ENCODE results near the gene TIFAB. TPM values are rescaled to one million over a fixed set of nuclear protein-coding genes. Genes with fewer than 3 reads are reported as not detected.
A peak's percentile ranks its signal among the peaks of the same experiment; 100 is the strongest.

The TIFAB gene
- total RNA-seq, 1 experiment from 2014 or later = not detected

DNA sequence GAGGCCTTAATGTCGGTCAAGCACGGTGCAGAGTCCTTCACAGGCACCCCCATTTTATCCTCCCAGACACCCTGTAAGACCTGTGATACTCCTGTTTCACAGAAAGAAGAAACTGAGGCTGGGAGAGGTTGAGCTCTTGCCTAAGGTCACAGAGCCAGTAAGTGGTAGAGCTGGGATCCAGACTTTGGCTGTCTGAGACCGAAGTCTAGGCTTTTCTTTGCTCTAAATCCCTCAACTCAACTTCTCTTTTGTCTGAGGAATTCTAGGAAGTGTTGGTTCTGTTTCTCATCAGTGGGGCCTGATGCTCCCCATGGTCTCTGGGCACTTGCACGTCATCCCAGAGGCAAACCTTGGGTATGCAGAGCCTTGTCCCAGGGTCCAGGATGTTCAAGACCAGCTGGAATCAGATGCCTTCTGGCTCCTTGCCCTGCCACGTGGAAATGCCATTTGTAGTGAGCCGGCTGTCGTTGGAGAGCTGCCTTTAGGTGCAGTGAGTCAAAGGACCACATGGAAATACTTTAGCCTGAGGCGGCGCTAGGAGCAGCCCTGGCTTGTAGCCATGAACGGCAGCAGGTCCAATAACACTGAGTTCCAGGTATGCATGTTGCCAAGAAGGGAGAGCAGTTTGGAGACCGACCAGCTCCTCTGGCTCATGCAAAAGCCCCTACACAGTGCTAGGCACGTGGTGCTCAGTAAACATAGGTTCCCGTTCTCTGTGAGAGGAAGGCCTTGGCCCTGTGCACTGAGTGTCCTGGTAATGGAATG, 14.2 kb downstream of the TIFAB start (continued):
- TF ChIP-seq, protein P1, sequence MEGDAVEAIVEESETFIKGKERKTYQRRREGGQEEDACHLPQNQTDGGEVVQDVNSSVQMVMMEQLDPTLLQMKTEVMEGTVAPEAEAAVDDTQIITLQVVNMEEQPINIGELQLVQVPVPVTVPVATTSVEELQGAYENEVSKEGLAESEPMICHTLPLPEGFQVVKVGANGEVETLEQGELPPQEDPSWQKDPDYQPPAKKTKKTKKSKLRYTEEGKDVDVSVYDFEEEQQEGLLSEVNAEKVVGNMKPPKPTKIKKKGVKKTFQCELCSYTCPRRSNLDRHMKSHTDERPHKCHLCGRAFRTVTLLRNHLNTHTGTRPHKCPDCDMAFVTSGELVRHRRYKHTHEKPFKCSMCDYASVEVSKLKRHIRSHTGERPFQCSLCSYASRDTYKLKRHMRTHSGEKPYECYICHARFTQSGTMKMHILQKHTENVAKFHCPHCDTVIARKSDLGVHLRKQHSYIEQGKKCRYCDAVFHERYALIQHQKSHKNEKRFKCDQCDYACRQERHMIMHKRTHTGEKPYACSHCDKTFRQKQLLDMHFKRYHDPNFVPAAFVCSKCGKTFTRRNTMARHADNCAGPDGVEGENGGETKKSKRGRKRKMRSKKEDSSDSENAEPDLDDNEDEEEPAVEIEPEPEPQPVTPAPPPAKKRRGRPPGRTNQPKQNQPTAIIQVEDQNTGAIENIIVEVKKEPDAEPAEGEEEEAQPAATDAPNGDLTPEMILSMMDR (IDR thresholded peaks at IDR 0.05 in 2 of 3, conservative IDR thresholded peaks at IDR 0.05 in 1 of 3; ENCODE audit: borderline replicate concordance in 1 of 3, insufficient read depth in 1 of 3, low read depth in 2 of 3, low read length in 2 of 3) = 0 out of 6 replicates have a peak, but pooled peaks of 1 of the 3 experiments have one; percentile 17
- no peak for TF ChIP-seq JUND (IDR thresholded peaks at IDR 0.05)
- peak; percentile 43; the same call in 1 of the 2 replicates for TF ChIP-seq POLR2AphosphoS5 (IDR thresholded peaks at IDR 0.05; ENCODE audit: low read depth, low read length)
- TF ChIP-seq ATF3 (IDR thresholded peaks at IDR 0.05) = no peak
- no peak for TF ChIP-seq ZNF274 (IDR thresholded peaks at IDR 0.05; ENCODE audit: low read depth, low read length)

- CTCF ChIA-PET = interaction anchor here (1.8 to 2.1 kb wide), 3 partner anchors 12 to 25 kb away, joined by 12 to 17 read pairs (median 14); no protein-coding TSS in a partner anchor
- ATAC-seq (peak; percentile 42), DNase-seq (ENCODE audit: low read depth, low spot score) (no peak)
- TF ChIP-seq SP1 (IDR thresholded peaks at IDR 0.05; ENCODE audit: low read depth) (no peak), CBX3 (IDR thresholded peaks at IDR 0.05; ENCODE audit: low read depth) (no peak), ELF1 (IDR thresholded peaks at IDR 0.05; ENCODE audit: borderline replicate concordance, low read depth) (no peak), TCF7L2 (IDR thresholded peaks at IDR 0.05; ENCODE audit: borderline replicate concordance, extremely low read depth, insufficient read depth, insufficient read length) (no peak), POLR2AphosphoS5 (IDR thresholded peaks at IDR 0.05; ENCODE audit: low read depth, low read length) (no peak), POLR2A (IDR thresholded peaks at IDR 0.05; ENCODE audit: borderline replicate concordance, extremely low read depth, insufficient read depth, insufficient read length) (no peak)
- RAD21 ChIA-PET (ENCODE audit: low non-redundant PET in 1 of 2, low total read pairs in 2 of 2, uncharacterized antibody in 2 of 2, unreplicated experiment in 2 of 2) = no interaction called here
- no peak overlapping the region for H3K27ac ChIP-seq (ENCODE audit: low read depth, low read length)
- no peaks in the 10 kb centered on the region for H3K79me2 ChIP-seq (ENCODE audit: insufficient read depth, low read length)
- H4K20me1 ChIP-seq (ENCODE audit: insufficient read depth) = no peaks in the 10 kb centered on the region
- H3K4me1 ChIP-seq (ENCODE audit: control insufficient read depth in 1 of 2, insufficient read depth in 2 of 2, low read length in 2 of 2) = peaks cover 10 to 17% of the 10 kb centered on the region in 2 experiments; a peak in 3 of 4 replicates
- no peak overlapping the region for H3K4me3 ChIP-seq (replicated peaks in 1 of 2; ENCODE audit: low read depth in 1 of 2, low read length in 2 of 2)
- intact Hi-C loops (cut with micrococcal nuclease) = no loop called here
- no peak overlapping the region for H3K9ac ChIP-seq (ENCODE audit: low read length)
- no peaks in the 10 kb centered on the region for H3K36me3 ChIP-seq (ENCODE audit: control insufficient read depth in 1 of 2, insufficient read depth in 2 of 2, low read length in 2 of 2)
- no peaks in the 10 kb centered on the region for H3K9me2 ChIP-seq (ENCODE audit: insufficient read depth)
- no TSS peak for BruUV-seq (replicated peaks)
- H3K9me3 ChIP-seq (ENCODE audit: control insufficient read depth in 1 of 2, insufficient read depth in 1 of 2, low read depth in 1 of 2, low read length in 2 of 2) = no peaks in the 10 kb centered on the region
- POLR2A ChIA-PET = no interaction called here
- no peak overlapping the region for H3K4me2 ChIP-seq (ENCODE audit: low read length)
- no peaks in the 10 kb centered on the region for H3K27me3 ChIP-seq (ENCODE audit: insufficient read depth, low read length)
- peak overlapping the region; percentile 62 for H2AFZ ChIP-seq (ENCODE audit: low read depth, low read length, poor library complexity, severe bottlenecking)
These were observed 14.7 kb downstream of the TIFAB start for GRCh38 chr5:135437422-135437795.

All from HCT116 (cell line).